CD14-positive monocyte (primary cell): ENCODE measurements around the gene FAM110A. TPM values are rescaled to one million over a fixed set of nuclear protein-coding genes. Genes with fewer than 3 reads are reported as not detected.

Experiments
- DNase-seq, 3 donors: peaks; one replicate each; pipeline ENCODE4 v3.0.0-alpha.2; 2011 to 2022
- H2AFZ ChIP-seq: 2 replicates; pipeline ENCODE4 v1.6.0; 2012; ENCODE audit warnings: mild to moderate bottlenecking, low read depth, low read length, inconsistent platforms; ENCODE audit not compliant: insufficient read depth, poor library complexity, severe bottlenecking
- H3K27ac ChIP-seq, 2 donors: 1 replicate in 1 of 2; 2 replicates in 1 of 2; pipeline ENCODE4 v1.5.1; 2012 to 2013; ENCODE audit warnings: low read length in 2 of 2, control low read depth in 1 of 2, inconsistent platforms in 1 of 2, low read depth in 1 of 2, mild to moderate bottlenecking in 1 of 2
- H3K27me3 ChIP-seq, 2 donors: one replicate each; pipeline versions ENCODE4 v1.6.0 to v1.6.1; 2011 to 2013; ENCODE audit warnings: low read length in 2 of 2; ENCODE audit not compliant: control insufficient read depth in 2 of 2, insufficient read depth in 2 of 2
- H3K36me3 ChIP-seq, 2 donors: replicated peaks in 1 of 2; 1 replicate in 1 of 2; 2 replicates in 1 of 2; pipeline versions ENCODE4 v1.5.1 to v1.6.1; 2012 to 2013; ENCODE audit warnings: low read length in 2 of 2, control low read depth in 1 of 2, inconsistent platforms in 1 of 2, mild to moderate bottlenecking in 1 of 2; ENCODE audit not compliant: insufficient read depth in 2 of 2, control insufficient read depth in 1 of 2
- H3K4me1 ChIP-seq, 2 donors: 1 replicate in 1 of 2; 2 replicates in 1 of 2; pipeline versions ENCODE4 v1.5.1 to v1.6.1; 2012 to 2013; ENCODE audit warnings: low read length in 2 of 2, control low read depth in 1 of 2, inconsistent platforms in 1 of 2, mild to moderate bottlenecking in 1 of 2, moderate library complexity in 1 of 2; ENCODE audit not compliant: insufficient read depth in 2 of 2, control insufficient read depth in 1 of 2
- H3K4me2 ChIP-seq: replicated peaks from 2 replicates; pipeline ENCODE3; 2012; ENCODE audit warnings: low read length, moderate library complexity, mild to moderate bottlenecking; ENCODE audit not compliant: poor library complexity, severe bottlenecking; ENCODE audit errors: extremely low read depth
- H3K4me3 ChIP-seq, 3 experiments: fragments of 200-600 bp in 1 of 3; sonication (generic) in 1 of 3; replicated peaks in 1 of 3; 1 replicate in 2 of 3; 2 replicates in 1 of 3; pipeline ENCODE4 v1.5.1; 2011 to 2013; ENCODE audit warnings: low read length in 3 of 3, mild to moderate bottlenecking in 3 of 3, control low read depth in 2 of 3, low read depth in 2 of 3, inconsistent platforms in 1 of 3, moderate library complexity in 1 of 3
- H3K79me2 ChIP-seq: 2 replicates; pipeline ENCODE4 v1.6.0; 2012; ENCODE audit warnings: mild to moderate bottlenecking, control low read depth, inconsistent platforms, low read length, moderate library complexity; ENCODE audit not compliant: insufficient read depth
- H3K9ac ChIP-seq: 2 replicates; pipeline ENCODE4 v1.6.0; 2017; ENCODE audit warnings: low read length, mild to moderate bottlenecking; ENCODE audit not compliant: insufficient read depth, poor library complexity, severe bottlenecking
- H3K9me3 ChIP-seq, 2 donors: replicated peaks in 1 of 2; 1 replicate in 1 of 2; 2 replicates in 1 of 2; pipeline versions ENCODE4 v1.5.1 to v1.6.1; 2012 to 2013; ENCODE audit warnings: low read length in 2 of 2, control low read depth in 1 of 2; ENCODE audit not compliant: control insufficient read depth in 1 of 2, insufficient read depth in 1 of 2
- H4K20me1 ChIP-seq: 2 replicates; pipeline ENCODE4 v1.6.0; 2012; ENCODE audit warnings: mild to moderate bottlenecking, low read length, control low read depth, moderate library complexity; ENCODE audit not compliant: insufficient read depth
- H3K27ac Mint-ChIP-seq, 7 donors: one replicate each; pipeline ENCODE4 v1.8.0; 2020; ENCODE audit warnings: mild to moderate bottlenecking in 7 of 7, mixed read lengths in 7 of 7, moderate library complexity in 6 of 7, inconsistent platforms in 2 of 7
- H3K27me3 Mint-ChIP-seq, 3 donors: one replicate each; pipeline ENCODE4 v1.8.0; 2021 to 2022; ENCODE audit warnings: low read depth in 3 of 3, mild to moderate bottlenecking in 3 of 3, mixed read lengths in 3 of 3, moderate library complexity in 3 of 3, inconsistent platforms in 1 of 3
- H3K36me3 Mint-ChIP-seq, 2 donors: one replicate each; pipeline ENCODE4 v1.8.0; 2020; ENCODE audit warnings: mixed read lengths in 2 of 2, inconsistent platforms in 1 of 2, mild to moderate bottlenecking in 1 of 2
- H3K4me1 Mint-ChIP-seq: one replicate; pipeline ENCODE4 v1.8.0; 2020; ENCODE audit warnings: mild to moderate bottlenecking, mixed read lengths
- H3K4me3 Mint-ChIP-seq, 2 donors: one replicate each; pipeline ENCODE4 v1.8.0; 2020; ENCODE audit warnings: mild to moderate bottlenecking in 2 of 2, mixed read lengths in 2 of 2, moderate library complexity in 1 of 2
- H3K9me3 Mint-ChIP-seq, 7 donors: one replicate each; pipeline ENCODE4 v1.8.0; 2020 to 2022; ENCODE audit warnings: mixed read lengths in 7 of 7, mild to moderate bottlenecking in 6 of 7, moderate library complexity in 6 of 7, inconsistent platforms in 2 of 7
- WGBS: methylation state at CpG from one replicate; pipeline ENCODE4 v1.1.5; 2013; ENCODE audit warnings: missing lambda C conversion rate; ENCODE audit not compliant: insufficient coverage; 5-methylcytosine and 5-hydroxymethylcytosine counted together
- intact Hi-C, 2 donors: fragments of 100-400 bp; cut with micrococcal nuclease; formaldehyde crosslinking; loops; one replicate each; pipeline versions ENCODE4 v1.15.0 to v1.15.1; 2023
- polyA plus RNA-seq, 3 donors: library from polyadenylated mRNA; depleted of rRNA in 1 of 3; unstranded in 2 of 3; stranded (reverse) in 1 of 3; fragments of 300-500 nt in 2 of 3; fragments of >200 nt in 1 of 3; fragmentation: Illumina TruSeq in 2 of 3; gene quantifications; 1 replicate in 2 of 3; 2 replicates in 1 of 3; pipeline ENCODE4 v1.2.3, GENCODE V29; 2012 to 2021
- TF ChIP-seq, protein P1 (sequence below): fragments of 200-600 bp; IDR thresholded peaks from one replicate; pipeline ENCODE4 v1.8.0; 2022; ENCODE audit warnings: antibody characterized with exemption, mild to moderate bottlenecking

FAM110A gene
- polyA plus RNA-seq, 3 donors = 13.8 to 43.2 (median 27.8) TPM

DNA sequence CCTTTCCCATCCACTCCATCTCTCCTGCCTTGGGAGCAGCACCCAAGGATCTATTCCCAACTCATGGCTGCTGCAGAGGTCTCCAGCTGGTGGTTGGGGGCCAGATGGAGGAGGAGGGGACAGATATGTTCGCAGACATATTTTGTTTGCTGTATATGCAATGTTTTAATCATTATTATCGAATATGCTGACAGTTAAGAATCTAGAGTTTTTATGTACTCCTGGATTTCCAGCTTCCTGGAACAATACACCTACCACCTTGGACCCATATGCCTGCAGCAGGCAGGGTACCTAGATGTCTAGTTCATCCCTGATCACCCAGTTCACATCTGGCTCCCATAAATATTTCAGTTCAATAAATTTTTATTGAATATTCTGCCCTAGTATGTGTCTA is 9.0 kb downstream of the FAM110A start:
- Histone ChIP-seq H4K20me1 (peaks cover 100% of the 10 kb centered on the region), H3K27ac (no peak overlapping the region), H3K4me2 (peak overlapping the region; percentile 70), H3K4me1 (peaks cover 74 to 83% of the 10 kb centered on the region in 2 donors), H3K9me3 (no peaks in the 10 kb centered on the region), H3K9ac (no peak overlapping the region), H2AFZ (no peak overlapping the region), H3K36me3 (peaks cover 10 to 25% of the 10 kb centered on the region in 2 donors), H3K79me2 (peaks cover 95% of the 10 kb centered on the region), H3K4me3 (peak overlapping the region in 1 of 3 experiments; percentile 61), H3K27me3 (peaks cover 5 to 17% of the 10 kb centered on the region in 2 donors)
- no CpG with 5 or more reads among the region's 2 CpGs for WGBS
- H3K4me3 Mint-ChIP-seq = peak overlapping the region in 1 of 2 donors; percentile 59
- H3K27ac Mint-ChIP-seq = no peak overlapping the region
- peaks cover 76% of the 10 kb centered on the region for H3K4me1 Mint-ChIP-seq
- TF ChIP-seq, protein P1, sequence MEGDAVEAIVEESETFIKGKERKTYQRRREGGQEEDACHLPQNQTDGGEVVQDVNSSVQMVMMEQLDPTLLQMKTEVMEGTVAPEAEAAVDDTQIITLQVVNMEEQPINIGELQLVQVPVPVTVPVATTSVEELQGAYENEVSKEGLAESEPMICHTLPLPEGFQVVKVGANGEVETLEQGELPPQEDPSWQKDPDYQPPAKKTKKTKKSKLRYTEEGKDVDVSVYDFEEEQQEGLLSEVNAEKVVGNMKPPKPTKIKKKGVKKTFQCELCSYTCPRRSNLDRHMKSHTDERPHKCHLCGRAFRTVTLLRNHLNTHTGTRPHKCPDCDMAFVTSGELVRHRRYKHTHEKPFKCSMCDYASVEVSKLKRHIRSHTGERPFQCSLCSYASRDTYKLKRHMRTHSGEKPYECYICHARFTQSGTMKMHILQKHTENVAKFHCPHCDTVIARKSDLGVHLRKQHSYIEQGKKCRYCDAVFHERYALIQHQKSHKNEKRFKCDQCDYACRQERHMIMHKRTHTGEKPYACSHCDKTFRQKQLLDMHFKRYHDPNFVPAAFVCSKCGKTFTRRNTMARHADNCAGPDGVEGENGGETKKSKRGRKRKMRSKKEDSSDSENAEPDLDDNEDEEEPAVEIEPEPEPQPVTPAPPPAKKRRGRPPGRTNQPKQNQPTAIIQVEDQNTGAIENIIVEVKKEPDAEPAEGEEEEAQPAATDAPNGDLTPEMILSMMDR = no peak
- peaks cover 15 to 27% (median 20%) of the 10 kb centered on the region in 3 donors for H3K27me3 Mint-ChIP-seq
- peaks cover 0 to 10% (median 2%) of the 10 kb centered on the region in 7 donors for H3K9me3 Mint-ChIP-seq
- peaks cover 43 to 65% of the 10 kb centered on the region in 2 donors for H3K36me3 Mint-ChIP-seq
- no peak for DNase-seq
- intact Hi-C loops = loop anchor here in 1 of 2 donors (5.0 kb wide), 1 partner anchor 40 kb away; no protein-coding TSS in a partner anchor

GRCh38 chr20:843912-844311 is 10.4 kb downstream of the FAM110A start:
- Histone ChIP-seq H3K79me2 (peaks cover 94% of the 10 kb centered on the region), H3K4me3 (peak overlapping the region in 1 of 3 experiments; percentile 66), H4K20me1 (peaks cover 100% of the 10 kb centered on the region), H2AFZ (no peak overlapping the region), H3K36me3 (peaks cover 16 to 37% of the 10 kb centered on the region in 2 donors), H3K27ac (no peak overlapping the region), H3K4me2 (peak overlapping the region; percentile 74), H3K27me3 (peaks cover 5 to 17% of the 10 kb centered on the region in 2 donors), H3K4me1 (peaks cover 69 to 75% of the 10 kb centered on the region in 2 donors), H3K9ac (no peak overlapping the region), H3K9me3 (no peaks in the 10 kb centered on the region)
- intact Hi-C loops = loop anchor here in 1 of 2 donors (5.0 kb wide), 1 partner anchor 38 kb away; no protein-coding TSS in a partner anchor
- TF ChIP-seq, protein P1 = no peak
- 76% methylated on average over 7 of the region's 9 CpGs for WGBS
- Mint-ChIP-seq H3K4me3 (peak overlapping the region in 1 of 2 donors; percentile 80), H3K4me1 (peaks cover 69% of the 10 kb centered on the region), H3K27me3 (peaks cover 15 to 27% (median 20%) of the 10 kb centered on the region in 3 donors), H3K27ac (peak overlapping the region in 2 of 7 donors; percentile 43 to 46), H3K36me3 (peaks cover 43 to 65% of the 10 kb centered on the region in 2 donors), H3K9me3 (peaks cover 0 to 7% (median 2%) of the 10 kb centered on the region in 7 donors)
- no peak for DNase-seq
